Colonic mucosa (tissue), 4 donors: ENCODE measurements around the gene RRAD. TPM values are rescaled to one million over a fixed set of nuclear protein-coding genes. Genes with fewer than 3 reads are reported as not detected.
A peak's percentile ranks its signal among the peaks of the same experiment; 100 is the strongest.
"Not testable (repeated sequence)": the region's sequence is repeated elsewhere in the genome, so short reads cannot be mapped to it uniquely, and the experiment has no call there.

ENCODE experiments used
- DNase-seq: peaks from one replicate; pipeline ENCODE4 v3.0.0-alpha.2; 2020
- H3K27ac ChIP-seq: fragments of 200-600 bp; one replicate; pipeline ENCODE4 v1.8.0; 2021
- H3K27me3 ChIP-seq: fragments of 200-600 bp; one replicate; pipeline ENCODE4 v1.8.0; 2021
- H3K36me3 ChIP-seq: fragments of 200-600 bp; one replicate; pipeline ENCODE4 v1.8.0; 2021
- H3K4me1 ChIP-seq: fragments of 200-600 bp; one replicate; pipeline ENCODE4 v1.8.0; 2021; ENCODE audit warnings: mild to moderate bottlenecking
- H3K4me3 ChIP-seq: fragments of 200-600 bp; one replicate; pipeline ENCODE4 v1.8.0; 2021
- H3K9ac ChIP-seq, 2 donors: one replicate each; pipeline ENCODE4 v1.7.0; 2013; ENCODE audit warnings: control low read depth in 2 of 2, low read depth in 2 of 2, low read length in 2 of 2
- H3K9me3 ChIP-seq: fragments of 200-600 bp; one replicate; pipeline ENCODE4 v1.8.0; 2021
- intact Hi-C: fragments of 100-400 bp; cut with DNase I; formaldehyde crosslinking; loops from one replicate; pipeline ENCODE4 v1.14.1; 2022
- total RNA-seq, 2 donors: library from RNA; stranded (reverse); fragmentation: NEBNext Ultra II Directional in 1 of 2; extraction: Animal tissue kit (Norgen Biotek cat#: 25700) in 1 of 2; gene quantifications; one replicate each; pipeline ENCODE4 v1.2.1, GENCODE V29; 2021
- TF ChIP-seq, protein P1 (sequence below): fragments of 200-600 bp; IDR thresholded peaks from one replicate; pipeline ENCODE4 v1.8.0; 2022; ENCODE audit warnings: antibody characterized with exemption, mild to moderate bottlenecking
- donor health status: healthy.
- donor health status: DM: no; HTN: no; CAD: no.
- donor health status: DM: no; HTN: no; CAD: no.

The RRAD gene
- total RNA-seq, 2 donors from 2014 or later: 1.4 to 4.0 TPM

DNA sequence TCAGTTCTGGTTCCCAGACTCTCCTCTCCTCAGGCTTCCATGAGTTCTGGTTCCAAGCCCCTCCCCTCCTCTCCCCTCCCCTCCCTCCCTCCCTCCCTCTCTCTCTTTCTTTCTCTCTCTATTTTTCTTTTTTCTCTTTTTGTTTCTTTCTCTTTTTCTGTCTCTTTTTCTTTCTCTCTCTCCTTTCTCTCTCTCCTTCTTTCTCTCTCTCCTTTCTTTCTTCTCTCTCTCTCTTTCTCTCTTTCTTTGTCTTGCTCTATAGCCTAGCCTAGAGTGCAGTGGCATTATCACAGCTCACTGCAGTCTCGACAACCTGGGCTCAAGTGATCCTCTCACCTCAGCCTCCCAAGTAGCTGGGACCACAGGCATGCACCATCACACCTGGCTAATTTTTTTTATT, 34.9 kb upstream of the RRAD start:
- H3K4me1 ChIP-seq: peaks cover 4% of the 10 kb centered on the region
- no peak overlapping the region for H3K27ac ChIP-seq
- no peak for DNase-seq
- H3K4me3 ChIP-seq: no peak overlapping the region
- no peaks in the 10 kb centered on the region for H3K36me3 ChIP-seq
- no peaks in the 10 kb centered on the region for H3K27me3 ChIP-seq
- TF ChIP-seq, protein P1, sequence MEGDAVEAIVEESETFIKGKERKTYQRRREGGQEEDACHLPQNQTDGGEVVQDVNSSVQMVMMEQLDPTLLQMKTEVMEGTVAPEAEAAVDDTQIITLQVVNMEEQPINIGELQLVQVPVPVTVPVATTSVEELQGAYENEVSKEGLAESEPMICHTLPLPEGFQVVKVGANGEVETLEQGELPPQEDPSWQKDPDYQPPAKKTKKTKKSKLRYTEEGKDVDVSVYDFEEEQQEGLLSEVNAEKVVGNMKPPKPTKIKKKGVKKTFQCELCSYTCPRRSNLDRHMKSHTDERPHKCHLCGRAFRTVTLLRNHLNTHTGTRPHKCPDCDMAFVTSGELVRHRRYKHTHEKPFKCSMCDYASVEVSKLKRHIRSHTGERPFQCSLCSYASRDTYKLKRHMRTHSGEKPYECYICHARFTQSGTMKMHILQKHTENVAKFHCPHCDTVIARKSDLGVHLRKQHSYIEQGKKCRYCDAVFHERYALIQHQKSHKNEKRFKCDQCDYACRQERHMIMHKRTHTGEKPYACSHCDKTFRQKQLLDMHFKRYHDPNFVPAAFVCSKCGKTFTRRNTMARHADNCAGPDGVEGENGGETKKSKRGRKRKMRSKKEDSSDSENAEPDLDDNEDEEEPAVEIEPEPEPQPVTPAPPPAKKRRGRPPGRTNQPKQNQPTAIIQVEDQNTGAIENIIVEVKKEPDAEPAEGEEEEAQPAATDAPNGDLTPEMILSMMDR: no peak
- no peak overlapping the region for H3K9ac ChIP-seq
- H3K9me3 ChIP-seq: no peaks in the 10 kb centered on the region
- intact Hi-C loops: no loop called here

DNA sequence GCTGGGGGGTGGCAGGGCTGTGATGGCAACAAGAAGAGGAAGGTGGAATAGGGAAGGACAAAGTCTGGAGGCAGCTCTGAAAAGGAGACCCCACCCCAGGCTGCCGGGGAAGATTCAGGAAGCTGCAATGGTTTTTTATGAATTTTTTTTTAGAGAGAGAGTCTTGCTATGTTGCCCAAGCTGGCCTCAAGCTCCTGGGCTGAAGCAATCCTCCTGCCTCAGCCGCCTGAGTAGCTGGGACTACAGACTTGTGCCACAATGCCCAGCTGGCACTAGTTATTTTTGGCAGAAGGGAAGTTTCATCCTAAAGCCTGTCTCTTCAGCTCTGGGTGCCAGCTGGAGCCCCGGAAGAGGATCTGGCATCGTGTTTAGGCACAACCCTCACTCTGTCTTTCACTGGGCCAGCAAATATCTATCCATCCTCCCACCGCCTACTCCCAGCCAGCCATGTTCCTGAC, 34.4 kb upstream of the RRAD start:
- H3K27me3 ChIP-seq: no peaks in the 10 kb centered on the region
- no peaks in the 10 kb centered on the region for H3K36me3 ChIP-seq
- intact Hi-C loops: no loop called here
- H3K27ac ChIP-seq: peak overlapping the region; percentile 22
- TF ChIP-seq, protein P1: no peak
- no peak overlapping the region for H3K4me3 ChIP-seq
- DNase-seq: peak; percentile 61
- H3K9me3 ChIP-seq: no peaks in the 10 kb centered on the region
- H3K4me1 ChIP-seq: peaks cover 4% of the 10 kb centered on the region
- peak overlapping the region in 1 of 2 donors; percentile 2 for H3K9ac ChIP-seq

DNA sequence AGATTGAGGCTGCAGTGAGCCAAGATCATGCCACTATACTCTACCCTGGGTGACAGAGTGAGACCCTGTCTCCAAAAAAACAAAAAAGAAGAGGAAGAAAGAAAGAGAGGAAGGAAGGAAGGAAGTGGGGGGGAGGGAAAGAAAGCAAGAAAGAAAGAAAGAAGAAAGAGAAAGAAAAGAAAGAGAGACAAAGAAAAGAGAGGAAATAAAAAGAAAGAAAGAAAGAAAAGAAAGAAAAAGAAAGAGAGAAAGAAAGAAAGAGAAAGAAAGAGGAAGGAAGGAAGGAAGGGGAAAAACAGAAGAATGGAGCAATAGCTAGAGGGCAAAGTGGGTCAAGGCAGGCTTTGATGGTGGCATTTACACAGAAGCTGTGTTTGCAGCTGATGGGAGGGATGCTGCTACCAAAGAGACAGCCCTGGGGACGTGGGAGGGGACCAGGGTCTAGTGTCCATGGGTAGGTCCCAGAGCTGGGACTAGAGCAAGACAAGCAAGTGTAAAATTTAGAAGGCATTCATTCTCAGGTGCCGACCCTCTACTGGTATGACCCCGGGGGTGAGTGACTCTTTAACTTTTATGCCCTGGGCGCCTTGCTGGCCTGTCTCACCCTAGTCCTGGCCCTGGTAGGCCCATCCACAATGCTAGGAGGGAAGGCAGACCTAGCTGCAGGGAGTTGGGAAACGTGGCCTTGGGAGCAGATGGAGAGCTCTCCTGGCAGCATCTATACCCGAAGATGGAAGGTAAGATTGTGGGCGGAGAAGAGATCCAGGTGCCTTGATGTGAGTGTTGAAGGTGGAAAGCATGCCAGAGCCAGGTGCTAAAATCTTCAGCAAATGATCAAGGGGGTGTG, 33.7 kb upstream of the RRAD start:
- no peak overlapping the region for H3K4me3 ChIP-seq
- no peaks in the 10 kb centered on the region for H3K36me3 ChIP-seq
- no peak overlapping the region for H3K27ac ChIP-seq
- no peaks in the 10 kb centered on the region for H3K9me3 ChIP-seq
- H3K27me3 ChIP-seq: no peaks in the 10 kb centered on the region
- no peak for DNase-seq
- intact Hi-C loops: no loop called here
- H3K9ac ChIP-seq: peak overlapping the region in 1 of 2 donors; percentile 2
- H3K4me1 ChIP-seq: peaks cover 4% of the 10 kb centered on the region
- TF ChIP-seq, protein P1: no peak

DNA sequence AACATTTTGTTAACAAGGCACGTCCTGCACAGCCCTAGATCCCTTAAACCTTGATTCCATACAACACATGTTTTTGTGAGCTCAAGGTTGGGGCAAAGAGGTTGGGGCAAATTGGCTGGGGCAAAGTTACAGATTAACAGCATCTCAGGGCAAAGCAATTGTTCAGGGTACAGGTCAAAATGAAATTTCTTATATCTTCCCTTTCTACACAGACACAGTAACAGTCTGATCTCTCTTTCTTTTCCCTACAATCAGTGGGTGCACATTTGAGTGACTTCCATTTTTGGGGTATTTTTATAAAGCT, 30.8 kb upstream of the RRAD start:
- H3K27me3 ChIP-seq, H3K4me3 ChIP-seq, intact Hi-C loops, H3K4me1 ChIP-seq, H3K9me3 ChIP-seq, DNase-seq, H3K36me3 ChIP-seq, H3K9ac ChIP-seq: not testable (repeated sequence)
- peak overlapping the region; percentile 39 for H3K27ac ChIP-seq

DNA sequence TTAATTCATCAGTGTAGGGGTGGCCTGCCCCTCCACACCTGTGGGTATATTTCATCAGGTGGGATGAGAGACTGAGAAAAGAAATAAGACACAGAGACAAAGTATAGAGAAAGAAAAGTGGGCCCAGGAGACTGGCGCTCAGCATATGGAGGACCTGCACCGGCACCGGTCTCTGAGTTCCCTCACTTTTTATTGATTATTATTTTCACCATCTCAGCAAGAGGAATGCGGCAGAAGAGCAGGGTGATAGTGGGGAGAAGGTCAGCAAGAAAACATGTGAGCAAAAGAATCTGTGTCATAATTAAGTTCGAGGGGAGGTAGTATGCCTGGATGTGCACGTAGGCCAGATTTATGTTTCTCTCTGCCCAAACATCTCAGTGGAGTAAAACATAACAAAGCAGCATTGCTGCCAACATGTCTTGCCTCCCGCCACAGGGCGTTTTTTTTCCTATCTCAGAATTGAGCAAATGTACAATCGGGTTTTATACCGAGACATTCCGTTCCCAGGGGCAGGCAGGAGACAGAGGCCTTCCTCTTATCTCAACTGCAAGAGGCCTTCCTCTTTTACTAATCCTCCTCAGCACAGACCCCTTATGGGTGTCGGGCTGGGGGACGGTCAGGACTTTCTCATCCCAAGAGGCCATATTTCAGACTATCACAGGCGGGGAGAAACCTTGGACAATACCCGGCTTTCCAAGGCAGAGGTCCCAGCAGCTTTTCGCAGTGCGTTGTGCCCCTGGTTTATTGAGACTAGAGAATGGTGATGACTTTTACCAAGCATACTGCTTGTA, 30.2 kb upstream of the RRAD start:
- DNase-seq, H3K9ac ChIP-seq, H3K27me3 ChIP-seq, H3K36me3 ChIP-seq, intact Hi-C loops, H3K4me3 ChIP-seq, H3K4me1 ChIP-seq, H3K9me3 ChIP-seq: not testable (repeated sequence)
- H3K27ac ChIP-seq: peak overlapping the region; percentile 39

DNA sequence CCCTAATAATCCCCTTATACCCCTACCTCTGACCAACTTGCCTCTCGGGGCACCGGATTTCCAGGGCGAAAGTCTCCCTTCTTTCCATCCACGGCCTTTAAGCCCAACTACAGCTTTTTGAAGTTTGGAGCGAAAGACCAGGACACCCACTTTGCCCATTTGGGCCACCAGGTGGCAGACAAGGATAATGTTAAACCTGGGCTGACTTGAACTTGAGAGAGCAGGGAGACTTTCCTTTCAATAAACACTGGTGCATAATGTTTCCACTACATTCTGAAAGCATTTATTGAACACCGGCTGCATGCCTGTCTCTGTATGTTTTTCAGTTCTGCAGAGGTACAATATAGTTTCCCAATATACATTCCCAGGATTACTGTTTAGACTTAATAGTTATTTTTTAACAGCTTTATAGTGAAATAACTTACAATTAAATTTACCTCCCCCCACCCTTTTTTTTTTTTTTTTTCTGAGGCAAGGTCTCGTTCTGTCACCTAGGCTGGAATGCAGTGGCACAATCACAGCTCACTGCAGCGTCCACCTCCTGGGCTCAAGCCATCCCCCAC, 28.8 kb upstream of the RRAD start:
- Histone ChIP-seq H3K27ac (peak overlapping the region; percentile 62), H3K4me3 (no peak overlapping the region), H3K27me3 (no peaks in the 10 kb centered on the region), H3K9me3 (no peaks in the 10 kb centered on the region), H3K36me3 (no peaks in the 10 kb centered on the region), H3K9ac (peak overlapping the region in 1 of 2 donors; percentile 71), H3K4me1 (peaks cover 4% of the 10 kb centered on the region)
- TF ChIP-seq, protein P1: peak; percentile 81
- intact Hi-C loops: no loop called here
- peak; percentile 94 for DNase-seq
